ENCODE measurements around the gene SUPT20H.
"Not testable (repeated sequence)": the region's sequence is repeated elsewhere in the genome, so short reads cannot be mapped to it uniquely, and the experiment has no call there.

The SUPT20H gene

DNA sequence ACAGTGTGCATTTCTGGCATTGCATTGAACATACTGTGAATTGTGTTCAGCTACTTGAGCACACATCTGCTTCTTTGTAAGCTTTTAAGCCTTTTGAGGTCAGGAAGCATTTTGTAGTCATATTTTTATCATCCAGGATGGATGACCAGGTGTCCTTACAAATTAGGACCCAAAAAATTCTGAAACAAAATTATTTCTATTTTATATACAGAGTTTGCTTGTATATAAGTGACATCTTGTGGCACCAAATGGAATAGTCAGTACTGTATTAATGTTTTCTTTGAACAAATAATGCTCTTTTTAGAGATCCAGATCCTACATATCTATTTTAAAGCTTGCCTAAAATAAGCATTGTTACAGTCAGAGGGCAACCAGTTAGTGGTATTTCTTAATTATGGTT, 9.5 kb upstream of the SUPT20H start:
- DNase-seq: no peak

DNA sequence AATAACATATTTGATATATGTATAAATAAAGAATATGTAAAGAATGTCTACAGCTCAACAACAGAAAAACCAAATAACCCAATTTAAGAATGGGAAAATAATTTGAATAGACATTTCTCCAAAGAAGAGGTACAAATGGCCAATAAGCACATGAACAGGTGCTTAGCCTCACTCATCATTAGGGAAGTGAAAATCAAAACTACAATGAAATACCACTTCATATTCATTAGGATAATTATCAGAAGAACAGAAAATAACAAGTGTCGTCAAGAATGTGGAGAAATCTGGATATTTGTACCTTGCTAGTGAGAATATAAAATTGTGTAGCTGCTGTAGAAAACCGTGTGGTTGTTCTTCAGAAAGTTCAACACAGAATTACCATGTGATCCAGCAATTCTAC, 8.4 kb upstream of the SUPT20H start:
- DNase-seq: no peak

DNA sequence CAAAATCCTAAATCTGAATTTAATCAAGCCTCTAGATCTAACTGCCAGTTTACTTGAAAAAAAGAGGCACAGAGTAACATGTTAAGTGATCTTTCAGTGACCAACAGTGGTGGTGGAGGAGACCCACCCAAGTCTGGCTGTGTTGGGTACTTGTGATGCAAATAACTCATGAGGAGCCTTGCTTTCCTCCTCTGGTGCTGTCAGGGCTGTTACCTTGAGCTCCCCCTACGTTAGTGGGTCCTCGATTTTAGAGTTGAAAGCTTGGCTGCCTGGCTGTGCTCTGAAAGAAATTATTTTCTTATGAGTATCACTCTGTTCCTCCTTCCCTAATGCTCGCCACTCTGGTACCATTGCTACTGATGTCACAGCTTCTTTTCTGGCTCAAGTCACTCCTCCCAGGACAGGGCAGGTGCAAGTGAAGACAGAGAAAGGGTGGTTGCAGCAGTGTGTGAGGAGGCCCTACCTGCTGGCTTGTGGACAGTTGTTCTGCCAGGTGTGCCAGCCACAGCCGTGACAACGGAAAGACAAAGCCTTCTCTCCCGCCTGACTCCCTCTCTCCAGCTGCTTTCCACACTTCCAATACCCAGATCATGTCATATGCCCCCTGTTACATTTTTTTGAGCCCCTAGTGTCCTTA, 6.5 kb upstream of the SUPT20H start:
- DNase-seq: peak; percentile 8

DNA sequence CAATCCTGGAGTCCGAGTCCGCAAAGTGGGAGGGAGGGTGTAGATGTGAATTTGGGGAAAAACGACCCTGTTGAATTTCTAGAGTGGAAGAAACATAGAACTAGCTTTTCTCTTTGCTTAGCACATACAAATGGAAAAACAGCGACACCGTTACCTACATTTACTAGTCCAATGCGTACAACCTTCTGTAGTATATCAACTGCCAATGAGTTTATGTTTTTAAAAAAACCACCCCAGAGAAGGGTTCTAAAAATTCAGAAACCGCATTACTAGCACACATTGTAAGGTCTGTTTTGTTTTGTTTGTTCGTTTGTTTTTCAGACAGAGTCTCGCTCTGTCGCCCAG, 332 bp upstream of the SUPT20H start:
- DNase-seq: no peak

DNA sequence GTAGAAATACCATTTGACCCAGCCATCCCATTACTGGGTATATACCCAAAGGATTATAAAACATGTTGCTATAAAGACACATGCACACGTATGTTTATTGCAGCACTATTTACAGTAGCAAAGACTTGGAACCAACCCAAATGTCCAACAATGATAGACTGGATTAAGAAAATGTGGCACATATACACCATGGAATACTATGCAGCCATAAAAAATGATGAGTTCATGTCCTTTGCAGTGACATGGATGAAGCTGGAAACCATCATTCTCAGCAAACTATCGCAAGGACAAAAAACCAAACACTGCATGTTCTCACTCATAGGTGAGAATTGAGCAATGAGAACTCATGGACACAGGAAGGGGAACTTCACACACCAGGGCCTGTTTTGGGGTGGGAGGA, 3.3 kb downstream of the SUPT20H start:
- not testable (repeated sequence) for DNase-seq

DNA sequence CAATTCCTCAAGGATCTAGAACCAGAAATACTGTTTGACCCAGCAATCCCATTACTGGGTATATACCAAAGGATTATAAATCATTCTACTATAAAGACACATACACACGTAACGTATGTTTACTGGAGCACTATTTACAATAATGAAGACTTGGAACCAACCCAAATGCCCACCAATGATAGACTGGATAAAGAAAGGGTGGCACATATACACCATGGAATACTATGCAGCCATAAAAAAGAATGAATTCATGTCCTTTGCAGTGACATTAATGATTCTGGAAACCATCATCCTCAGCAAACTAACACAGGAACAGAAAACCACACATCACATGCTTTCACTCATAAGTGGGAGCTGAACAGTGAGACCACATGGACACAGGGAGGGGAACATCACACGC, 6.4 kb downstream of the SUPT20H start:
- DNase-seq: not testable (repeated sequence)

DNA sequence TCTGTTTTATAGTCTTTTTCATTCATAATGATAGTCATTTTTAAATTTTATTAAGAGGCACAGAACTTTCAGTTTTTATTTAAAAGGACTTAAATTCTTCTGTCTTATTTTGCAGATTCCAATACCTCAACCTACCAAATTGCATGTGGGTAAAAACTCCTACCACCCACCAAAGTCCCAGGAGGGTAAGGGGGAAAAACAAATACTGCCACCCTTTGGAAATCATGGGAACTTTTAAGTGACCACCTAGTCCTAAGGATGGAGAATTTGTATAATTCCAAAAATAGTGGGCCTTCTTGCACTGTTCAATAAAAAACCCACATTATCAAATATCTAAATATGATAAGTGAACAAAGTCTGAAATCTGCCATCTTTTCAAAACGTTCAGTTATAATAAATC, 9.7 kb downstream of the SUPT20H start:
- DNase-seq: no peak

DNA sequence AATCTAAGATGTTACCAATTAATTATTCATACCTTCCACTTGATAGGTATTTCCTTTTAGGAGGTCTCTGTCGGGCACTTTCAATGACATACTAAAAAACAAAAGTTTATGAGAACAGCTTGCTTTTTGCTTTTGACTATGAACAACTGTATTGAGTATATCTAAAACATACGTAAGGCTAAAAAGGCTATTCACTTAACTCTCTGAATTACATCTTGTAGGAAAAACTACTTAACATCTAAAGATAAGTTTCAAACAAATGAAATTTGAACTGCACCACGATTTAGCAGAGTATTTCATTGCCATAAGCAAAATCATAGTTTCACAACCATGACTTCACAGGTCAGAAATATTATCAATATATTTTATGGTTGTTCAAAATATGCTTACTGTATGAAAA, 11.6 kb downstream of the SUPT20H start:
- DNase-seq: no peak

DNA sequence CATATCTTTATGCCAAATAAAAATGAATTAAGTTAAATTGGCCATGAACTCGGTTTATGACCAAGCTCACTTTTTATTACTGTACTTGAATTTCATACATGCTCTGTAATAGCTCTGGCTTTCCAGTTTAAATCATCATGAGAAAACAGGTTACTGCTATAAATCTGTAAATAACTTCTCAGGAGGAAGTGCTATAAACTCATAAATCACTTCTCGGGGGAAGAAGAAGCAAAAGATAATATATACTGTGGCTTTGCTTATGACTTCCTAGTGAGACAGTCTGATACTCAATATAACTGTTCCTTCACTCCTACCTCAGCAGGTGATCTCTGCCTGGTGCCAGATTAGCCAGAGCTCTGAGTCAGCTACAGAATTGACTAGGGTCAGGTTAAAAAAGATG, 12.5 kb downstream of the SUPT20H start:
- DNase-seq: no peak

DNA sequence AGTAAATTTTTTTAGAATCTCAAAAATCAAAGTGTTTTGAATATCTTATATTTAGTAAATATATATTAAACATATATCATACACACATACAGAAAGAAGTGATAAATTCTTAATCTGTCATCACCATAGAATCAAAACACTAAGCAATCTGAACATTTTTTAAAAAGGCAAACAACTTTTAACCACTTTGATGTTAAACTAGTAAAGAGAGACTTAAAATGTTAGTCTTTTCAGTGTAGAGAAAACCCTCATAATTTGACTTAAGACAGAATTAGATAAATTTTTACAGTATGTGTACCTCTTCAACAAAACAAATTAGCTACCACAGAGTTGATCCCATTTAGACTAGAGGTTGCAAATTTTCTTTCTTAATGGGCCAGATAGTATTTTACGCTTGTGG, 13.4 kb downstream of the SUPT20H start:
- no peak for DNase-seq

DNA sequence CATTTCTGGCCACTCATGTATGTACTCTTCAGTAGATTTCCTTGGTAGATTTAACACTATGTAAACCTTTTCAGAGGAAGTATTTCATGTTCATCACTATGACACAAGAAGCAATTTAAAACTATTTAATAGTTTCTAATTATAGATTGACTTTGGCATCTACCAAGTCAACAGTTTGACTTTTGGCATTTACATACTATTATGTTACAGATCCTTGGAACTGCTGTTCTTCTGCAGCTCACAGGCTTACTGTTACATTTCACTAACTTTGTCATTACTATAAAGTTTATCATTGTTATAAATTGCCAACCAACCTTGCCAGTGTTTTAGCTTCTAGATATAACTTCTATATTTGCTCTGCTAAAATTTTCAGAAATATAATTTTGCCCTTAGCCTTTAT, 18.7 kb downstream of the SUPT20H start:
- DNase-seq: no peak

DNA sequence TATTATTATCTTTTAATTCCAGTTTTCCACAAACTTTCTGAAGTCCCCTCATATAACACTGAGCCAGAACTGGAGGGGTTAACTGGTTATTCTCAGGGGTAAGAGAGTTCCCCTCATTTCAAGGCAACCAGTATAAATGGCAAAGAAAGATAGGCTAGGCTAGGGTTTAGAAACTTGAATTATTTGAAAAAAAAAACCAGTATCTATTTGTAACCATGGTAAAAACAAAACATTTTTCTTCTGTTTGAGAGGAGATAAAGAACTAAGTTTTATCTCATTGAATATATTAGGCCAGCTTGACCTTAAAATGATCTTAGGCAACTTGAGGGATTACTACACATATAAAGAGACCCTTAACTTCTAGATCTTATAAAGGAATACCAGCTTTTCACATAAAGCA, 19.6 kb downstream of the SUPT20H start:
- no peak for DNase-seq

DNA sequence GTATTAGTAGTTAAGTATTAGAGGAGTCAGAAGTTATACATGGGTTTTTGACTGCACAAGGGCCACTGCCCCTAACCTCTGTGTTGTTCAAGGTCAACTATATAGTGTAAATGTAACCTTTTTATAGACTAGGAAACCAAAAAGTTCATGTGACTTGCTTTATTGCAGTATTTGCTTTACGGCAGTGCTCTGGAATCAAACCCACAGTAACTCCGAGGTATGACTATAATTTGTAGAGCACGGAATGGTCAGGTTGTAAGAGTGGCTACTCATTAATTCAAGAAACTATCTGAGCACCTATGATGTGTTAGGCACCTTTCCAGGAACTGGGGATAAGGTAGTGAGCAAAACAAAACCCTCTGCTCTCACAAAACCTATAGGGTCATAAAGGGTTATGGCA, 22.2 kb downstream of the SUPT20H start:
- no peak for DNase-seq

DNA sequence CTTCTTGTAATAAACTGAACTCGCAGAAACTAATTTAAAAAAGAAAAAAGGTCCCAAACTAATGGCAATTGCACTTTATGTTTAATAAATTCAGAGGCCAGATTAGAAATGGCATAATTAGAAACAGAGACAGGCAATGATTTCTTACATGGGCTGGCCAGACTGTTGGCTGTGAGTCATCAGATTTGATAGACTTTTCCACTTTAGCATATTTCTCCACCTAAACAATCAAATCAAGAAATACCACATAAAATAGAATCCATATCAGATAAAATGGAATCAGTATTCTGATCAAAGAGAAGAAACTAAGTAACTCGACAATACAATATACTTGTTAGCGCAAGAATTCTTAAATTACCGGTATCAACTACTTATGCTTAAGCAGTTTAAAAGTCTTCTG, 29.9 kb downstream of the SUPT20H start:
- no peak for DNase-seq

DNA sequence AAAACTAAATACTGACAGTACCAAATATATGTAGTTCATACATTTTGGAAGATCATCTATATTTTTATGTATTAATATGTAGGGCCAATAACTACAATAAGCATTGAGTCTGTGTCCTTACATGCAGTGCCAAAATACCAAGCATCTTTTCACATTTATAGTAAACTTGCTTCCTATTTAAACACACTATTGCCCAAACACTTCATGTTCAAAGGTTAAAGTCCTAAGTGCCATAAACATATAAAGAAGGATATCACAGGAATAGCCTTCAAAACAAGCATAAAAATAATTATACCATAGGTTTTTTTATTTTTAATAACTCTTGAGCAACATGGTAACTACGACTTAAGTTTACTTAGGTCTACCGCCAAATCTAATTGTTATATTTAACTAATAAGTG, 31.8 kb downstream of the SUPT20H start:
- no peak for DNase-seq

DNA sequence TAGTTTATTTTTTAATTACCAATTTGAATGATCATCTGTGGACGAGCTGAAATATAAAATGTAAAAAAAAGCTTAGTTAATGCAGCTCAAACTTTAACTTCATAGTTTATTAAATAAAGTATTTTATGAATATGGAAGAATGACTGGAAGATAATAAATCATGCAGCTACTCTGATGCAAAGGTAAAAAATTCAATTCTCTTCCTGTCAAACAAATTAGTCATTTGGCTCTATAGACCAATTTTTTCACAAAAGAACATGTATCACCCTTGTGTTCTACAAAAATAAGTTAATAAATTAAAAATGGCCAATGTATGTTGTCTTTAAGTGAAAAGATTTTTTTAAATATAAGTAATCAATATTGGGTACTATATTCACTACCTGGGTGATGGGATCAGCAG, 32.7 kb downstream of the SUPT20H start:
- no peak for DNase-seq

DNA sequence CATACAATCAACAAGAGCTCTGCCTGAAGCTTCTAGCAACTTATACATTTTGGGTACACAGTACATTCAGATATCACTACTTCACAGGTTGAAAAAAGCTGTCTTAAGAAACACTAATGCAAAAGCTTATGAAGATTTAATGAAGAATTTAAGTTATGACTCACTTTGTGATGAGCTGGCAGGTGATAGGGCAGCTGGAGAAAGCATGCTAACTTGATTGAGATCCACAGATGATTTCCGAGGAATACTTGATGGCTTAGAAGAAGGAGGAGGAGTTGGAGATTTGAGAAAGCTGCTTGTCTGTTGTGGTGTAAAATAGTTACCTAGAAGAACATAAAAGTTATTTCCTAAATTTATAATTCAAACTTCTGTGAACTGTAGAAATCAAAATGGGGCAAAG, 35.6 kb downstream of the SUPT20H start:
- DNase-seq: no peak

DNA sequence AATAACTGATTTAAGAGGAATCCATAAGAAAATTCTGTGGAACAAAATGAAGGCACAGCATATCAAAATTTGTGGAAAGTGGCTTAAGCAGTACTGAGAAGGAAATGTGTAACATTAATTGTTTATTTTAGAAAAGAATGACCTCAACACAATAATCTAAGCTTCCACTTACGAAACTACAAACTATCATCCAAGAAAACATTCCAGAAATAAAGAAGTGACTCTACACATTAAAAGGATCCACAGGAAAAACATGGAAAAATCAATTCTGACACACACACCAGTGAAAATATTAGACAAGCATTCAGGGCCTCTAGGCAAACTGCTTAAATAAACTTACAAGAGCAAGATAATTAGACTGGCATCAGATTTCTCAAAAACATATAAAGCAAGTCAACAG, 44.9 kb downstream of the SUPT20H start:
- no peak for DNase-seq

DNA sequence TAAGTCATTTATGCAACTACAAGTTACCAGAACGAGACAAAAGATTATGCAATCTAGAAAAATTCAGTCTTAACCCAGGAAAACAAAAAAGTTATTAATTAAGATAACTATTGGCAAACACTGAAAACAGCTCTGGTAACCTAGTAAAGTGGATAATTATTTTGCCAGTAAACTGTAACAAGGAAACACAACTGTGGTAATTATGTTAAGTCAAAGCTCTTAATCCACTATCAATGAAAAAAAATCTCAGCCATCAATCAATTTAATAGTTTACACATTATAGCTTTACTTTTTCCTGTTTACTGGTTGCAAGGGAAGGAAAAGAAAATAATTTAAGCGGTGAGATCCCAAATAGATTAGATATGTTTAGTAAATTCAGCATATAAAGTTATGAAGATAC, 47.7 kb downstream of the SUPT20H start:
- DNase-seq: no peak

DNA sequence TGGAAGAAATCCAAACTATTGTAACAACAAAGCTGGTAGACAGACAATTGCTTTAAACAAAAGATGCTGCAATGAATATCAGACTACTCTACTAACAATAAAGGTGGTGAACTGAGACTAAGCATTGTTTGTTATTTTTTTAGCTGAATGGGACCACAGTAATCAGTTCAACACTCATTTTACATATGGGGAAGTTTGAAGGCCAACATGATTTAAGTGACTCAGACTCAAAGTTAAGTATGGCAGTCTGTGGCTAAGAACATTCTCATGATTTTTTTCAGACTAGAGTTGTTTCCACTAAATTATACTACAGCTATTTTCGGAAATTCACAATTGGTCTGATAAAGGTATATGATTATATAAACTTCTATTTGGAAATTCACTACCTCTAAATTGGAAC, 48.5 kb downstream of the SUPT20H start:
- DNase-seq: no peak

DNA sequence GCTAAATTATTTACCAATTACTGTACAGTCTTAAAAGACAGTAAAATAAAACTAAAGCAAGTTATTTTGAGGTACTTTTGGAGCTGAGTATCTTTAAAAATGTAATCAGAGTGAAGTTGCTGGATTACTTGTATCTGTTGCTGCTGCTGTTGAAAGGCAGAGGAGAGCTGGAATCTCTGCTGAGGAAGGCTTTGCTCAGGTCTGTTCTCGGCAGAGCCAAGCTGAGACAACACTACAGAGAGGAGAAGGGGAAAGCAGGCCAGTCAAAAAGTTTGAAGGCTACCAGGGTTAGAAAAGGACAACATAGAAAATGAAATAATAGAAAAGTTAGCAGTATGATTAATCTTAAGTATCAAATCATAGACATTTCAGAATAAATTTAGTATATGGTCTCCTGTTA, 49.1 kb downstream of the SUPT20H start:
- no peak for DNase-seq

DNA sequence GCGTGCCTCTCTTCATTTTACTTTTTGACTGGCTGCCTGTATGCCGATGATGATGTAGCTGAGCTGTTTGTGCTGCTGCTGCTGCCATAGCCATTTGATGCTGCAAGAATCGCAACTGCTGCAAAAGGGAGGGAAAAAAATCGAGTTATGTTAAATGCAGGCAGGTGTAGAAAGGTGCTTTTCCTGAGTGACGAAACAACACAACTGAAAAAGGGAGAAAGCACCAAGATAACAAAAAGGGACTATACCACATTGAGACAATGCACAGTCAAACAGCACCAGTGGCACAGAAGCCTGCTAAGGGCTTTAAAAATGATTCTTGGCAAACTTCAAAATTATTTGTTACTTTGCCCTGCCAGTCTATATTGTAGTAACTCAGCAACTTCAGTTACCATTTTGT, 49.8 kb downstream of the SUPT20H start:
- DNase-seq: no peak

DNA sequence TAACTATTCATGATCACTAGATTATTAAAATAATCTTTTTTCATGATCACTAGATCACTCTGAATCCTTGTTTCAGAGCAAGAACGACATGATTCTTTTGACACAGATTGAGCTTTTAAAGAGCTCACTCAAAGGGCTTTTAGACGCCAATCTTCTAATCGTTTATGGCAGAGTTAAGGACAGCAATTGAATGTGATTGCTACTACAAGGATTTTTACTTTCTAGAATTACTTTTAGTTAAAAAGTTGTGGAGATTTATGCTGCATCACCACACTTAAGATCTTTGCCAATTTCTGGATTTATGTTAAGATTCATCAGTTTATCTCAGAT, 57.6 kb downstream of the SUPT20H start:
- DNase-seq: no peak

DNA sequence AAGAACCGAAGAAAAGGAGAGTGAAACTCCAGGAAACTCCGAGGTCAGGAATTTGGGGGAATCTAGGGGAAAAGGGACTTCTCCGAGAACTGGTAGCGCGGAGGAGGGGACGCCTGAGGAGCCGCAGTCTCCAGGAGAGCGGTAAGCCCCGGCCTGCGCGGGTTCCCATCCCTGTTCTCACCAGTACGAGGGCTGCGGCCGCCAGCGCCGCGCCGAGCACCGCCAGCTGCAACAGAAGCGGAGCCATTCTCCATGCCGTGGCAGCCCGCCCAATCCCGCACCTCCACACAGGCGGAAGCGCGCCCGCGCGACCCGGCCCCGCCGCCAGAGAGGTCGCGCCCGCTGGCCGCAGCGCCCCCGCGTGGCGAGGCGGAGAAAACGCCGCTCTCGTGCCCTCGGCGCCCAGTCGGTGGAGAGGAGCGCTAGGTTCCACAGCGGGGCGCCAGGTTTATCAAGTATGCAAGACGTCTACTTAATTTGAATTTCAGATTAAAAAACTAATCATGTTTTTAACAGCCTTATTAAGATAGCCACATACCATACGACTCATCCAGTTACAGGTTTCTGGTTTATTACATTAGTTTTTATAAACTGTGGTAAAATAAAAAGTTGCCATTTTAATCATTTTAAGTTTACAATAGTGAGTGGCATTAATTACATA, 60.3 kb downstream of the SUPT20H start, which contains the start of gene ALG5:
TSS of gene ALG5 (minus strand) at position 287 of the 661 bp plus-strand sequence. CDS start at position 247, 40 bp downstream.
- DNase-seq: peak; percentile 90

DNA sequence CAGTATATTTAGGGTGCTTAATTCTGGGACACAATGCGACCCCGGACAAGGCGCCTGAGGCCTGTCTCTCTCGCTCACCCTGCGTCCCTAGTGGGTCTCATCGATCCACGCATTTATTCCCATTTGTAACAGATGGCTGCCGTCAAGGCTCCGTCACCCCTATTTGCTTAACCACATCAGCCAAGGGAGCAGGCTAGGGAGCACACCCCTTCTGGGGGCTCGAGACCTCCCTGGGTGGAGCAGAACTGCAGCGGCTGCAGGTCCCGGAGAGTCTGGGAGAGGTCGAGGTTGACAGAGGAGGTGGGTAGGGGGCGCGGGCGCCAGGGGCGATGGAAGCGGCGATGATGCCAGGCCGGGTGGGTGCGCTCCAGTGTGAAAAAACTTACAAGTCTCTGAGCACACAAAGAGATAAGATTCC, 60.9 kb downstream of the SUPT20H start:
- peak; percentile 6 for DNase-seq
